GM12878 (cell line): ENCODE data around the gene STEAP2. TPM values are rescaled to one million over a fixed set of nuclear protein-coding genes. Genes with fewer than 3 reads are reported as not detected.

Source experiments
- ATAC-seq: fragments of 200-7000 bp; cut with Tn5 transposase; 3 replicates; pipeline ENCODE4 v1.9.1; 2020; ENCODE audit warnings: mild to moderate bottlenecking, moderate library complexity
- BruUV-seq: library from RNA; stranded (reverse); fragments of 400-500 nt; replicated peaks from 2 replicates; lab custom pipeline; 2021; lab: Mats Ljungman, UMichigan
- CTCF ChIA-PET: fragments of 300-600 bp; sonication (Branson Sonifier 250); formaldehyde crosslinking; extraction: SDS; loops from one replicate; lab custom pipeline; 2021; ENCODE audit warnings: inconsistent platforms; lab: Yijun Ruan, JAX
- POLR2A ChIA-PET: fragments of 350-600 bp; formaldehyde crosslinking; extraction: SDS; loops from one replicate; lab custom pipeline; 2021; ENCODE audit warnings: inconsistent platforms; lab: Charles Lee
- RAD21 ChIA-PET: fragments of 300-600 bp; sonication (Branson Sonifier 250); formaldehyde crosslinking; loops from one replicate; lab custom pipeline; 2023; ENCODE audit warnings: antibody characterized with exemption; ENCODE audit not compliant: unreplicated experiment; lab: Charles Lee
- SMC1A ChIA-PET: fragments of 300-600 bp; sonication (Branson Sonifier 250); formaldehyde crosslinking; loops from one replicate; lab custom pipeline; 2023; ENCODE audit not compliant: unreplicated experiment, uncharacterized antibody; lab: Charles Lee
- DNase-seq: peaks from one replicate; pipeline ENCODE4 v3.0.0-alpha.2; 2011; ENCODE audit warnings: low read depth, low spot score
- FAIRE-seq: peaks from 3 replicates; lab custom pipeline; 2011; peaks lifted over from hg19 to GRCh38; lab: Jason Lieb, UNC
- H2AFZ ChIP-seq: 2 replicates; pipeline ENCODE4 v1.6.0; 2011; ENCODE audit warnings: low read depth, low read length, control low read depth; ENCODE audit not compliant: control insufficient read depth
- H3K27ac ChIP-seq: 2 replicates; pipeline ENCODE4 v1.5.1; 2011; ENCODE audit warnings: control low read depth; ENCODE audit not compliant: control insufficient read depth, insufficient read depth
- H3K27me3 ChIP-seq, 2 experiments: replicated peaks in 1 of 2; 2 replicates each; pipeline versions ENCODE4 v1.6.0 to v1.6.1; 2011; ENCODE audit warnings: low read length in 1 of 2; ENCODE audit not compliant: control insufficient read depth in 2 of 2, insufficient read depth in 2 of 2
- H3K36me3 ChIP-seq, 2 experiments: 2 replicates each; pipeline ENCODE4 v1.5.1; 2011; ENCODE audit warnings: low read length in 1 of 2; ENCODE audit not compliant: control insufficient read depth in 2 of 2, insufficient read depth in 2 of 2
- H3K4me1 ChIP-seq: 2 replicates; pipeline ENCODE4 v1.6.1; 2011; ENCODE audit warnings: mild to moderate bottlenecking, low read length, moderate library complexity, mixed read lengths; ENCODE audit not compliant: control insufficient read depth, insufficient read depth
- H3K4me2 ChIP-seq: 2 replicates; pipeline ENCODE4 v1.6.0; 2011; ENCODE audit warnings: control low read depth; ENCODE audit not compliant: control insufficient read depth, insufficient read depth
- H3K4me3 ChIP-seq: fragments of 200-600 bp; sonication (generic); 2 replicates; pipeline ENCODE4 v1.5.1; 2016
- H3K79me2 ChIP-seq: 2 replicates; pipeline ENCODE4 v1.6.0; 2011; ENCODE audit warnings: low read length; ENCODE audit not compliant: control insufficient read depth, insufficient read depth
- H3K9ac ChIP-seq: 2 replicates; pipeline ENCODE4 v1.8.0; 2011; ENCODE audit warnings: low read length, control low read depth, mixed read lengths; ENCODE audit not compliant: control insufficient read depth, insufficient read depth
- H3K9me3 ChIP-seq: replicated peaks from 3 replicates; pipeline ENCODE4 v1.5.1; 2011; ENCODE audit warnings: mild to moderate bottlenecking, low read length; ENCODE audit not compliant: control insufficient read depth, insufficient read depth
- H4K20me1 ChIP-seq: 2 replicates; pipeline ENCODE4 v1.6.0; 2011; ENCODE audit not compliant: control insufficient read depth, insufficient read depth
- BCL11A ChIP-seq: IDR thresholded peaks from 2 replicates; pipeline ENCODE4 v1.6.1; 2011; ENCODE audit warnings: low read depth, low read length
- BHLHE40 ChIP-seq, 2 experiments: fragments of 450-650 bp in 1 of 2; IDR thresholded peaks; 2 replicates each; pipeline ENCODE4 v1.6.1; 2011 to 2017; ENCODE audit warnings: low read depth in 2 of 2, borderline replicate concordance in 1 of 2, improper control_type of control experiment in 1 of 2, low read length in 1 of 2, mild to moderate bottlenecking in 1 of 2
- CREB1 ChIP-seq: IDR thresholded peaks from 2 replicates; pipeline ENCODE4 v1.6.1; 2012; ENCODE audit warnings: low read depth, mild to moderate bottlenecking, inconsistent platforms
- ELK1 ChIP-seq: IDR thresholded peaks from 2 replicates; pipeline ENCODE4 v1.6.1; 2012; ENCODE audit warnings: low read depth, low read length, improper control_type of control experiment
- HDGF ChIP-seq: fragments of 450-650 bp; IDR thresholded peaks from 2 replicates; pipeline ENCODE4 v1.6.1; 2016; ENCODE audit warnings: antibody characterized with exemption
- MEF2A ChIP-seq: IDR thresholded peaks from 2 replicates; pipeline ENCODE4 v1.6.1; 2011; ENCODE audit warnings: low read depth, mild to moderate bottlenecking, low read length, moderate library complexity; ENCODE audit not compliant: insufficient read depth
- MTA2 ChIP-seq: fragments of 450-650 bp; IDR thresholded peaks from 2 replicates; pipeline ENCODE4 v1.6.1; 2016; ENCODE audit warnings: low read depth, mild to moderate bottlenecking, moderate library complexity
- MYC ChIP-seq: IDR thresholded peaks from 2 replicates; pipeline ENCODE4 v1.6.1; 2011; ENCODE audit warnings: mild to moderate bottlenecking, low read length, moderate library complexity, inconsistent platforms; ENCODE audit not compliant: insufficient read depth, insufficient replicate concordance, insufficient read length, severe bottlenecking
- NBN ChIP-seq: fragments of 450-650 bp; IDR thresholded peaks from 2 replicates; pipeline ENCODE4 v1.6.1; 2016
- NFXL1 ChIP-seq: fragments of 450-650 bp; IDR thresholded peaks from 2 replicates; pipeline ENCODE4 v1.6.1; 2017; ENCODE audit warnings: antibody characterized with exemption, mild to moderate bottlenecking, borderline replicate concordance
- POLR2AphosphoS2 ChIP-seq: IDR thresholded peaks from 2 replicates; pipeline ENCODE4 v1.6.1; 2011; ENCODE audit warnings: low read depth, mild to moderate bottlenecking, low read length, improper control_type of control experiment, moderate library complexity
- SMARCA5 ChIP-seq: fragments of 450-650 bp; IDR thresholded peaks from 2 replicates; pipeline ENCODE4 v1.6.1; 2017; ENCODE audit warnings: mild to moderate bottlenecking
- SUZ12 ChIP-seq: fragments of 200-600 bp; sonication (generic); IDR thresholded peaks from one replicate; pipeline ENCODE4 v1.6.1; 2018; ENCODE audit warnings: antibody characterized with exemption, mild to moderate bottlenecking; ENCODE audit not compliant: unreplicated experiment
- ZBTB33 ChIP-seq: fragments of 450-650 bp; IDR thresholded peaks from 2 replicates; pipeline ENCODE4 v1.6.1; 2017; ENCODE audit warnings: mild to moderate bottlenecking
- ZSCAN29 ChIP-seq: fragments of 450-650 bp; IDR thresholded peaks from 2 replicates; pipeline ENCODE4 v1.6.1; 2017; ENCODE audit warnings: mild to moderate bottlenecking, moderate library complexity
- WGBS: methylation state at CpG from one replicate; pipeline ENCODE4 v1.1.6; 2016; ENCODE audit warnings: low lambda C conversion rate; ENCODE audit not compliant: insufficient replicate concordance, insufficient coverage; ENCODE audit errors: missing lambda C conversion rate; 5-methylcytosine and 5-hydroxymethylcytosine counted together
- in situ Hi-C: fragments of 300-500 bp; cut with MboI; formaldehyde crosslinking; loops from 9 replicates; pipeline ENCODE4 v1.14.3; 2018; ENCODE audit warnings: mixed read lengths
- intact Hi-C: fragments of 100-400 bp; cut with micrococcal nuclease; formaldehyde crosslinking; loops from one replicate; pipeline ENCODE4 v1.14.2; 2022; ENCODE audit not compliant: unreplicated experiment
- polyA plus RNA-seq, 11 experiments: library from polyadenylated mRNA; depleted of rRNA in 4 of 11; unstranded in 6 of 11; stranded (reverse) in 5 of 11; fragments of >200 nt; fragmentation: Nextera tagmentation in 4 of 11; fragmentation: Illumina TruSeq in 1 of 11; extraction: Ambion mirVana in 4 of 11; extraction: Trizol in 1 of 11; gene quantifications; 1 replicate in 1 of 11; 2 replicates in 10 of 11; pipeline versions ENCODE4 v1.2.1 to v1.2.3, GENCODE V29; 2011 to 2016; ENCODE audit warnings: inconsistent platforms in 2 of 11, missing spikeins in 2 of 11, low read depth in 1 of 11
- total RNA-seq, 4 experiments: library from RNA; depleted of rRNA in 3 of 4; stranded (reverse); fragments of >200 nt in 3 of 4; fragmentation: Illumina TruSeq in 1 of 4; extraction: Trizol in 1 of 4; gene quantifications; 2 replicates each; pipeline versions ENCODE4 v1.2.1 to v1.2.3, GENCODE V29; 2013 to 2021

The STEAP2 gene
- total and polyA plus RNA-seq, 10 of the 15 experiments (the other 5 are each of a cell fraction or from before 2014, with no cell fraction given): 0.64 to 17.6 (median 1.8) TPM

GRCh38 chr7:90239625-90240228 lies 28.2 kb downstream of the STEAP2 start (continued):
- peak in 1 of 2 experiments; percentile 14; a peak in 1 of 4 replicates for TF ChIP-seq BHLHE40 (IDR thresholded peaks at IDR 0.05; ENCODE audit: borderline replicate concordance in 1 of 2, low read depth in 2 of 2, low read length in 1 of 2)
- no peak for TF ChIP-seq NBN
- TF ChIP-seq SUZ12: no peak
- 0 out of 2 replicates have a peak, but pooled peaks have one; percentile 22 for TF ChIP-seq ZBTB33

GRCh38 chr7:90242369-90243168 lies 31.0 kb downstream of the STEAP2 start:
- Histone ChIP-seq H3K4me1 (peaks cover 5% of the 10 kb centered on the region; the same call in 1 of the 2 replicates), H3K79me2 (no peaks in the 10 kb centered on the region), H3K4me3 (no peak overlapping the region), H3K9me3 (no peaks in the 10 kb centered on the region), H3K36me3 (no peaks in the 10 kb centered on the region), H4K20me1 (no peaks in the 10 kb centered on the region), H3K27ac (no peak overlapping the region), H3K4me2 (no peak overlapping the region), H3K9ac (no peak overlapping the region), H2AFZ (no peak overlapping the region), H3K27me3 (peaks cover 0 to 6% of the 10 kb centered on the region in 2 experiments; a peak in 1 of 4 replicates)
- POLR2A ChIA-PET: interaction anchor here (0.6 to 3.7 kb wide), 12 partner anchors 10 to 105 kb away, joined by 3 to 92 read pairs (median 4); partner anchors contain the start of genes STEAP1 and STEAP2
- in situ Hi-C loops (loop anchor here (5.0 kb wide), 1 partner anchor 70 kb away; no protein-coding TSS in a partner anchor), intact Hi-C loops (loop anchor here (2.0 kb wide), 1 partner anchor 64 kb away; no protein-coding TSS in a partner anchor)
- WGBS: 50% methylated on average over 3 of the region's 3 CpGs
- ATAC-seq: peak; percentile 78
- peak; percentile 76 for DNase-seq
- RAD21 ChIA-PET: interaction anchor here (0.6 to 3.8 kb wide), 25 partner anchors 9 to 185 kb away, joined by 3 to 90 read pairs (median 8); partner anchors contain the start of genes CLDN12, STEAP1 and STEAP2
- FAIRE-seq: peak; percentile 23
- CTCF ChIA-PET: interaction anchor here (0.8 to 3.4 kb wide), 17 partner anchors 9 to 88 kb away, joined by 3 to 35 read pairs (median 6); partner anchors contain the start of genes STEAP1 and STEAP2
- SMC1A ChIA-PET: interaction anchor here (0.6 to 4.1 kb wide), 30 partner anchors 9 to 404 kb away, joined by 3 to 59 read pairs (median 6); partner anchors contain the start of genes CLDN12, STEAP1 and STEAP2
- no TSS peak for BruUV-seq
- TF ChIP-seq POLR2AphosphoS2: no peak
- TF ChIP-seq ZSCAN29: 0 out of 2 replicates have a peak, but pooled peaks have one; percentile 34
- peak; percentile 90; the same call in 1 of the 2 replicates for TF ChIP-seq HDGF
- peak; percentile 70; the same call in 1 of the 2 replicates for TF ChIP-seq BCL11A
- TF ChIP-seq MEF2A: 0 out of 2 replicates have a peak, but pooled peaks have one; percentile 7
- peak; percentile 96 for TF ChIP-seq SMARCA5
- no peak for TF ChIP-seq NFXL1
- no peak for TF ChIP-seq ELK1
- no peak for TF ChIP-seq MYC
- TF ChIP-seq MTA2: peak; percentile 93
- TF ChIP-seq CREB1: peak; percentile 43; the same call in 1 of the 2 replicates
